Neural progenitor cell (in vitro differentiated cells): ENCODE data around the gene GNAT1.

ENCODE experiments used
- CTCF ChIP-seq: fragments of 200-600 bp; sonication (generic); IDR thresholded peaks from 2 replicates; pipeline ENCODE4 v1.5.1; 2017; ENCODE audit warnings: antibody characterized with exemption, mild to moderate bottlenecking
- EZH2 ChIP-seq: fragments of 200-600 bp; sonication (generic); IDR thresholded peaks from 2 replicates; pipeline ENCODE4 v1.6.1; 2017; ENCODE audit warnings: antibody characterized with exemption, mild to moderate bottlenecking, moderate library complexity

GRCh38 chr3:50154476-50154839, 37.0 kb upstream of the GNAT1 start:
- TF ChIP-seq CTCF (peak; percentile 24), EZH2 (no peak)
